Pulmonary artery endothelial cell (primary cell): ENCODE data around the gene LRP2. TPM values are rescaled to one million over a fixed set of nuclear protein-coding genes. Genes with fewer than 3 reads are reported as not detected.

Experiments
- DNase-seq: peaks from one replicate; pipeline ENCODE4 v3.0.0-alpha.2; 2011; ENCODE audit warnings: low read depth, low spot score
- total RNA-seq: library from RNA; depleted of rRNA; stranded (reverse); fragments of >200 nt; gene quantifications from 2 replicates; pipeline ENCODE4 v1.2.3, GENCODE V29; 2014

The LRP2 gene
- total RNA-seq, 1 donor from 2014 or later, result under 0.01 TPM

DNA sequence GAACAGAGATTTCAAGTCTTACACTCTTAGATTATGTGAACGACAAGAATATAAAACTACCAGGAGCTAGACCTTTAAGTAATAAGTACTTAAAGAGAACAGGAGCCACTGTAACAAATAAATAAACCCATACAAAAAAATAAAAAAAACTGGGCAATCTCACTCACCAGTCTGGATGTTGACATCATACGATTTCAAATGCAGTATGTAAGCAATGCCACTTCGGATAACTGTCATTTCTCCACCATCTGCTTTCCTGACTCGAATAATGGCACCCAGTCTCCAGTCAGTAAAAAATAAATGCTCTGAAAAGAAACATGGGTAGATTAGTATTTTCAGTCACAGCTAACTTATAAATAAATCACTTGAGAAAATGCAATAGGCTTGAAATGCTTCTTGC lies 115.1 kb downstream of the LRP2 start:
- DNase-seq, result no peak

DNA sequence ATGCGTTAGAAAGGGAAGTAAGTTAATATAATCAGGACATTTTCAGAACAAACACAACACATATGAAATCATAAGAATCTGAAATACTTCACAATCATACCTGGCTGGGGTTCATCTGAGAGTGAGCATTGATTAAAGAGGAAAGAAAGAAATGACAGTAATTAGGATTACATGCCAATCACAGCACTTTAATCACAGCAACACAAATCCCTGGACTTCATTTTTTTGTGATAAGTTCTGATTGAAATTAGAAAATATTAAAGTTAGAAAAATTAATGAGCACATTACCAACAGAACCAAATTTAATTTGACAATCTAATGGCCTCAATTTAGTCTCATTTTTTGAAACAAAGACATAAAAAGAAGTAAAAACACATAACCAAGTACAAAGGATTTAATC lies 121.9 kb downstream of the LRP2 start:
- no peak for DNase-seq

DNA sequence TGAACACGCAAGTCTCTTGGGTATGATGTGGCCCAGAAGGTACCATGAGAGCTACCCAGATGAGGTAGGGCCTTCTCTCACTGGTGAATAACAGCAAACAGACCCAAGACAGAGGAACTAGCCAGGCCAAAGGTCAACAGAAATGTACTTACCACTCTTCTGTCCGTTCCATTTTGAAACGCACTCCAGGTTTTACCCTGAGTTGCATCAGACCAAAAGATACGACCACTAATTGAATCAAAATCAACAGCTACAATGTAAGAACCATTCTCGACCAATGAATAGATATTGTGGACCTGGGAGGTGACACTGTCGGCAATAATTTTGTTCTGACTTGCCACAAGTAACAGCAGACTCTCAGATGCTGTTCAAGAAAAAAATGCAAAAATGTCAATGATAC lies 124.4 kb downstream of the LRP2 start:
- no peak for DNase-seq

DNA sequence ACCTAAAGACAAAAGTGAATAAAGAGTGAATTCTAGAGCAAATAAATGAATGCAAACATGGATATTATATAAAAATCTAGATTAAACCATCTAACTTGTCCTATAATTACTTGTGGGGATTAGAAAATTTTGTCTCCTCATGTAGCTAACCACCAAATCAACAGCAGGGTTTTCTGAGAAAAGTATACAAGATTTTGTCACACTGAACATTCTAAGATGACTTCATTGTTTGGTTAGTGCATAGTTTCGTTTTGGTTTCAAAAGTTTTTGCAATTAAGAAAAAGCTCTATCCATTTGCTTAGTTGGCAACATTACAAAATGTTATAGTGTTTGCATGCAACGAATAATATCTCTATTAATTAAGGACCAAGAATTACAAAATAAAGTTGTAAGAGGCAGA lies 125.0 kb downstream of the LRP2 start:
- DNase-seq, result no peak

DNA sequence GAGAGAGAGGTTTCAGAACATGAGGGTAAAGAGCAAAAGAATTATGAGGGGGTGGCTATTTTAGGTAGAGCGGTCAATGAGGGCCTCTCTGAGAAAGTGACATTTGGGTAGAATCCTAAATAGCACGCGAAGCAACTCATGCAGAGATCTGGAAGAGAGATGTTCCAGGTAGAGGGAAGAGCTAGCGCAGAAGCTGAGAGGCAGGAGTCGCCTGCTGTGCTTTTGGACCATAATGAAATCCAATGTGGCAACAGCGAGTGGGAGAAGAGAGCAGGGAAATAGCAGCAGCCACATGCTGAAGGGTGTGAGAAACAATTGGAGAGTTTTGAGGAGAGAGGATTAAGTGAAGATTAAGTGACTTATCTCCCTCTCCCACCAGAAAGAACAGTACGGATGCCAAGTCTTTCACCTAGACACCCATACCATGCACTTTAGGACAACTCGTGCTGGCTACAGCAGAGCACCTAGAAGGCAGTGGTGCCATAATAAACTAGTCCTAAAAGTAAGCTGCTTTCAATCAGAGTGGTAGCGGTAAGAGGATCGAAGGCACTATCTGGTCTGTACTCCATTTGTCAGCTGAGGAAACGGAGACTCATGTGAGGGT lies 129.7 kb downstream of the LRP2 start:
- no peak for DNase-seq

DNA sequence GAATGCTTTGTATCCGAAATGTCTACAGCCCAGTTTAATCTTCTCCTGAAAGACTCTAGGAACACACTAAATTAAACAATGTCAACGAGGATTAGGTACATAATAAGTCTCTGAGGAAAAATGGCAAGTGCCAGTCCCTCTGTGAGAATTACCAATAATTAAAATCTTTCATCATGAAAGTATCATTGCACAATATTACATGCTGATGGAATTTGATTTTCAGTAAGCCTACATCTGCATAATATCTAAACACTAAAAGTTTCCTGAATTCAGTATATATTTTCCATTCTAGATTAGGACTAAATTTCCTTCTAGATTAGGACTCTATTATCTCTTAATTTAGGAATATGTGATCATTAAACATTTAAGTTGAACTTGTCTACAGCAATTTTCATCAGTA lies 132.1 kb downstream of the LRP2 start:
- no peak for DNase-seq

DNA sequence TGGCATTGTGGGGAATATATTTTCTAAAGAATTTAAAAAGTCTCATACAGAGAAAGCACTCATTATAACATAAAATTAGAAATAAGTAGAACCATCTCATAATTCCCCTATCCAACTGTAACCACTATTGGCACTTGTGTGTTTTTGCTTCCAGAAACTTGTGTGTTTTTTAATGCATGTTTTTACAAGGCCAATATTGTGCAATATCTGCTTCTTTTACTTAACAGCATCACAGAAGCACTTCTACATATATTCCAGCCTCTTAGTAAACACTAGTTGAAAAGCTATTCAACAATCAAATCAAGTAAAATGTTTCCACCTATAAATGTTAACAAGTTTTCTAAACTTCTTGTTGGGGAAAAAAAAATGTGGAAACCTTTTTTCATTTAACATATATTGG lies 132.7 kb downstream of the LRP2 start:
- DNase-seq, result no peak

DNA sequence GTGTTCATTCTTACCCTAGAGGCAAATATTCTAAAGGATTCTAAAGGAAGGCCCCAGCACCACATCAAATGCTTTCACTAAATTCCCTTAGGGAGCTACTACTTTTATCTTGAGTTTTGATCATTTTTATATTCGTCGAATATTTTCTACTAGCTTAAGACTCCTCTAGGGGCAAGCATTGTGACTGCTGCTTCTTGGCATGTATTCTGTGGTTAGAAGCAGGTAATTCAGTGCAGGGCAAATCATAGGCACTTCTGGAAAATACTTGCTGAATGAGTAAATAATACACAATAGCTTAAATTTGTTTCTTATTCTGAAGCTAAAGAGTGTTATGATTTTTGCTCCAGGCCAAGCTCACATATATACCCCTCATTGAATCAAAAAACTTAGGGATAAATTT lies 136.4 kb downstream of the LRP2 start:
- no peak for DNase-seq

DNA sequence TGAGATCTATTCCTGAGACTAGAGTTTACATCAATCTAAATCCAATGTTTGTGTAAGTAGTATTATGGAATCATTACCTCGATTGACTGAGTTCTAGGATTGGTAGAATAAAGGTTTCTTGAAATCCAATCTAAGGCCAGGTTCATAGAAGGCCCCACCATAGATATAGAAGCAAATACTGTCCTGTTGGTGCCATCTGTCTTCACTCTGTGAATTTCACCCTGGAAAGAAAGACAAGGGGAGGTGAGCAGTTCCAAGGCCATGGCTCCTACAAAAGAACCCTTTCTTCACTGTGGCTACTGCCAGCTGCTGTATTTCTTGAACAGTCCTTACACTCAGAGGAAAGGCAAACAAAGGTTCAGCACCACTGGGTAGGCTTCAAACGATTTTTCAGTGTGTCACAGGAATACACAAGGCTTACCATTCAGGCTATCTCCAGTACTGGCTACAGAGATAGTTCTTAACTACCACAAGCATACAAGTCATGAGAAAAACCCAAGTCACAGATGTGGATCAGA lies 137.0 kb downstream of the LRP2 start:
- DNase-seq, result no peak

DNA sequence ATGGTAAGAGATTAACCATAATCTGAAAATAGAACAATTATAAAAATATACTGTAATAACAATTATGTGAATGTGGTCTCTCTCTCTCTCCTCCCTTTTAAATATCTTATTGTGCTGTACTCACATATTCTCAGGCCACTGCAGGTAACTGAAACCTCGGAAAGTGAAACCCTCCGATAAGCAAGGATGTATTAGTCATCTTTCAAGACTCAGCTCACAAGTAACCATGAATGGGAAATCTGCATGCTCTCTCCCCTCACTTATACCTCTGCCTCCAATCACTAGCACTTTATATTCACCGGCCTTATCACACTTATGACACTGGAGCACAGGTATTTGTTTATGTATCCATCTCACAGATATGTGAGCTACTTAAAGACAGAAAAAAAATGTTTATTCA lies 139.7 kb downstream of the LRP2 start:
- DNase-seq, result no peak

DNA sequence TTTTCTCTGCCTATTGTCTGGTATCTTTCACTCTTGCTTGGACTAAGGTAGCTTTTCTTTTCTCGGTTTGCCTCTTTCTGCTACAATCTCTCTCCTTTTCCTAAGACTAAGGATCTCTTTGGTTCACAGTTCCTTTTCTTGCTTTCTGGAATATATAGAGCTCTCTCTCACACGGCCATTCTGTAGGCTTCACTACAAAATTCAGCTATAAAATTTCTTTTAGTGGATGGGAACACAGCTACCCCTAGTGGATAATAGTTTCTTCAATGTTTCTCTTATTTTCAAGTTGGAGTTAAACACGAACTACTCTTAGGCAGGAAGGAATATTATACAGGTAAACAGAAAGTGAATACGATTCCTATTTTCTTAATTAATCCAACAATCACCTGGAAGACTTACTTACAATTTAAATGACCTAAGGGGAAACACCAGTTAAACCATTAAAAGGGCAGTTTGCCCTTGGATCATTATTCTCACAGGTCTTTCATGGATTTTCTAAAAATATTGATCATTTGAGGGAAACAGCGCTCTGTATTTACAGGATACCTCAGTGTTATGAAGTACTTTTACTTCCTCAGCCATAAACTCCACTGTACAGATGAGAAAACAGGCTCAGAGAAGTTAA lies 140.5 kb downstream of the LRP2 start:
- no peak for DNase-seq

DNA sequence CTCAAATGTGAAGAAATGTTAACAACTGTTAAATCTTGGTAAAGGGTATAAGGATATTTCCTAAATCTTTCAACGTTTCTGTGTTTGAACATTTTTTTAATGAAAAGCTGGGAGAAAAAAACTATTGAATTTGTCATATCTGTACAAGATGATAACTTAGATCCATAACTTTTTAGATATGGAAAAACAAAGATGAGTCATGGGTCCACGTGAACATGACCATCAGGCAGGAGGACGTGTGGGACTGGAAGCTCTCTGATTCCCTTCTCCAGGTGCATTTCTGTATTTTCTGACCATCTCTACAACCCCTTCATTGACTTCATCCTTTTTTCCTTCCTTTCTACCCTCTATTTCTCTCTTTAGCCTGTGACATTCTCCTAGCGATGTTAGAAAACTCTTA lies 151.4 kb downstream of the LRP2 start:
- DNase-seq, result no peak

DNA sequence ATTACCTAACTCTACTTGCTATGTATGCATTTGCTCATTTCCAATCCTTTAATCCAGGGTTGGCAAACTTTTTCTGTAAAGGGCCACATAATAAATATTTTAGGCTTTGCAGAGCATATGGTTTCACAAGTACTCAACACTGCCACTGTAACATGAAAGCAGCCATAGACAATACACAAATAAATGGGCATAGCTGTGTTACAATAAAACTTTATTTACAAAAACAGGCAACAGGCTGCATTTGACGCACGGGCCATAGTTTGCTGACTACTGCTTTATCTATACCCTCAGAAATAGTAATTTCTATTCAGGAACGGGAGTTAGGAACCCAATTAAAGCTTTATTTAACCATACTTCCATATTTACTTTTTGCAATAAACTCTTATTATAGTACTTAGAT lies 154.3 kb downstream of the LRP2 start:
- no peak for DNase-seq

DNA sequence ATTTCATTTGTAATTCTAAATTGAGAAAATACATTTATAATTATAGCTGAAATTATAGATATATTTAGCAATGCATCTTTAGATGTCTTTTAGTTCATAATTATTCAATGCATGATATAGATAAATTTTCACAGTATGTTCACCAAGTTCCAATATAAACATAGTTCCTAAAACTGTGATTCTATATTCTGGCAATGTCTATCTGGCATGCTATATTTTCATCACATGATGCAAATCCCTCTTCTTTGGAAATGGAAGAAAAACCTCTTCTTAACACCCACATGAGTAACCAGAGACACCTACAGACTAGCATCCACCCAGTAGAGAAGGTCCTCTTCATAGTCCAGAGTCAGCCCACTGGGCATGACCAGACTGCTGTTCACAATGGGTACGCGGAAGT lies 157.2 kb downstream of the LRP2 start:
- no peak for DNase-seq

DNA sequence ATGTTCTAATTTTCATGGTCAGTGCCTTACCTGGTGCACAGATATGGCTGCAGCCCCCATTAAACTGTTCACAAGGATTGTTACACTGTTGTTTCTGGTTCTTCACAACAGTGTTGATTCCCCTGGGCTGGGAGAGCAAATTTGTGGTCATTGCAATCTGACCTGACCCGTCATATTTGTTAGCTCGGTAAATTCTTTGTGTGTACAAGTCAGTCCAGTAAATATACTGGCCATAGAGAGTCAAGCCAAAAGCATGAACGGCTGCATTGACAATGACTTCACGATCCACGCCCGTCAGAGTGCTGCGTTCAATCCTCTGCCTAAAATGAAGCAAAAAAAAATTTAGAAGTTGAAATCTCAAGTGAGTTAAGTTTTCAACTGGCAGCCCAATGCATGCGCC lies 158.4 kb downstream of the LRP2 start:
- no peak for DNase-seq

DNA sequence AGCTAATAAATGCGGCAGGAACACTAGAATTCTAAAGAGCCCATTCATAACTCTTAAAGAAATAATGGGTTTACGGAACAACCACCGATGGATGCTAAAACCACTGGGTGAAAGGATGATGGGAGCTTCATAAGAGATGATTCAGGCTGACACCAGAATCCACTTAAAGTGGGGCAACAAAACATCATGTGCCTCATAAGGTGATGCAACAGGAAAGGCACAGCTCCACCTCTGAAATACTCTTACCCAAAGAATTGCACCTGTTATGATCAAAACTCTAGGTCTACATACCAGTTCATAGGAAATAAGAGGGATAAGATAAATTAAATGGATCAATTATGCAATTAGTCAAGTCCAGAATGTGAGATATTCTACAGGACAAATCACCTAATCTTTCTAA lies 161.6 kb downstream of the LRP2 start:
- no peak for DNase-seq

DNA sequence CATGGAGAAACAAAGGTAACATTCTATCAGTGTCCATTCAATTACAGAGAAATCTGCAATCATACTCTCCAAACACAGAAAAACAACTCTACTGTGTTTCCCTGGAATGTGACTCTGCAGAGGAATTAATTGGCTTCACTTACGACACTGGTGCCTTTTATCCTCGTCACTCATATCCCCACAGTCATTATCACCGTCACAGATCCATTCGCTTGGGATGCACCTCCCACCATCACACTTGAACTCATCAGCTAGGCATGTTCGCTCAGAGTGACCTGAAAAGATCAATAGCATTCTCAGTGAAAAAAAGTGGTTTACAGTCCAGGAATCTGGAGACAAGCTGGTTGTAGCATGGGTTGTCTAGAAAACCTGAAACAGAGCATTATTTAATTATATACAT lies 168.7 kb downstream of the LRP2 start:
- no peak for DNase-seq

DNA sequence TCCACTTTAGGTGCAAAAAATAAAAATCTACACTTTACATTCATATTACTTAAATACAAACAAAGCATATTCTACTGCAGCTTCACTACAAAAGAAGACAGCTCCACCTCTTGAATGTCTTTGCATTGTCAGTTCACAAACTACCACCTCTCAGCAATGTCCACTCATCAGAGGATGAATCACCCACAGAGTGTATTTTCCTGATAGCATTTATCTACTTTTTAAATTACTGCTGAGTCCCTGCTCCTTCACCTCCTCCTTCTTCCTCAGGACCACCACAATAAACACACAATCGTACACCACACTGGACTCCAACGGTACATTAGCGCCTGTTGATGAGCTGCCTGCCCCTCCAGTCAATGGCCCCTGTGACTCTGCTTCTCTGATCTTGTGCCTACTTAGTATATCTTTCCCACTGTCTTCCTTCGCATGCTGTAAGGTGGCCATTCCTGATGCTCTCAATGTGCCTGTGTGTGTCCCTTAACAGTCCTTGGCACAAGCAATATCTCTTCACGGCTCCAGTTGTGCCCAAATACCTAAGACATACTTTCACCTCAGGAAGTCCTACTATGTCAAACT lies 172.0 kb downstream of the LRP2 start:
- no peak for DNase-seq

DNA sequence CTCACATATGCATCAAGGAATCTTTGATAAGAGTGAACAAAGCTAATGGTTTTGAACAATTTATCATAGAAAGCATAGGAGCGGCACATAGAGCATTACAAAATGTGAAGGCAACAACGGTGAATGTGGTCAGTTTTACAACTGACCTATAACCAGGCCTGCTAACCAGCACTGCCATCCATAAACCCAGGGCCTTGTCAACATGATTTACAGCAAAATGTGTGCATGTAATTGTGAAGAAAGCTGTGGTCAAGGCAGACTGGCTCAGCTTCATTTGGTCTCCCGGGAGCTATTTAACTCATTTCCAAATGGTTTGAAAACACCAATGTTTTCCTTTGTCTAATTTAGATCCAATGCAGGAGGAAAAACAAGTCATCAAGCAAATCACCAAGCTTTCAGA lies 173.2 kb downstream of the LRP2 start:
- no peak for DNase-seq

DNA sequence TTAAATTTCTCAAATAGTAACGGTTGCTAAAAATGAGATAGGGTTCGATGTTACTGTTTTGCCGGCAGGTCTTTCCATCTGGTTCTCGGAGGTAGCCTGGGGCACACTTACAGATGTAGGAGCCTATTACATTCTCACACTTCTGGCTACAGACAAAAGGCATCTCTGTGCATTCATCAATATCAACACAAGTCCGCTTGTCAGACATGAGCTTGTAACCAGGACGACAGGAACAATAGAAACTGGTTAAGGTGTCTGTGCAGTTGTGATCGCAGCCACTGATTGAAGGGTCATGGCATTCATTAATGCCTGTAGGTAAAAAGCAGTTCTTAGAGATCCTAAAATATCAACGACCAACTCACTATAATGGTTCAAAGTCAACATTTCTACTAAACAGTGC lies 176.6 kb downstream of the LRP2 start:
- no peak for DNase-seq

DNA sequence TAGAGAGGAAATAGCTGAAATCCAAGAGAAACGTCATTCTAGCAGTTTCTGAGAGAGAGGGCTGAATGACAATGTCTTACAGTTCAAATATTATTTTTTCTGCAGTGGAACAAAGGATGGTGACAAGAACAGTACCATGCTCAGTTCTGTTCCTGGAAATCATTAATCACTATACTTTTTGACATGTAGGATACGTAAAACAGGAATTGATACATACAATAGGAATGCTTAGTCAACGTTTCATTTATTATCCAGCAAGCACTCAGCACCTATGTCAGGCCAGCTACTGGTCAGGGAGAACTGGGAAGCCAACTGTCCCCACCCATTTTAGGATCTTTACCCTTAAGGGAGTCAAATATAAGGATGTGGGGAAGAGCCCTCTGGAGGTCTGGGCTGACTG lies 178.3 kb downstream of the LRP2 start:
- peak; percentile 60 for DNase-seq

DNA sequence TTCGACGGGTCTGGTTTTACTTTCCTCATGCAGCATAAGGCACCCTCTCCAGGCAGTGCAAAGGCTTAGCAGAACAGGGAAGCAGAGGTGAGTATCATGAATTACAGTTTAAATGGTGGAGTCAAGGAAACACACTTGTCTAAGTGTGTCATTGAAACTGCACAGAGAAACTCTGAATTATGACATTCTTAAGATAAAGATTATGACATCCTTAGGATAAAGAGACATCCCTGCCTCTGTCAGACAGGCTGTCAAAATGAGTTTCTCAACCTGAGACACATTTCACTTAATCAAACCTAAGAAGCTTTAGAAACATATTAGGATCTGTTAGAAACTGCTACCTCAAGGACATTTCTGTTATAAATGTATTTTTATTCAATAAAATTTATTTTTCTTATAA lies 179.8 kb downstream of the LRP2 start:
- no peak for DNase-seq

DNA sequence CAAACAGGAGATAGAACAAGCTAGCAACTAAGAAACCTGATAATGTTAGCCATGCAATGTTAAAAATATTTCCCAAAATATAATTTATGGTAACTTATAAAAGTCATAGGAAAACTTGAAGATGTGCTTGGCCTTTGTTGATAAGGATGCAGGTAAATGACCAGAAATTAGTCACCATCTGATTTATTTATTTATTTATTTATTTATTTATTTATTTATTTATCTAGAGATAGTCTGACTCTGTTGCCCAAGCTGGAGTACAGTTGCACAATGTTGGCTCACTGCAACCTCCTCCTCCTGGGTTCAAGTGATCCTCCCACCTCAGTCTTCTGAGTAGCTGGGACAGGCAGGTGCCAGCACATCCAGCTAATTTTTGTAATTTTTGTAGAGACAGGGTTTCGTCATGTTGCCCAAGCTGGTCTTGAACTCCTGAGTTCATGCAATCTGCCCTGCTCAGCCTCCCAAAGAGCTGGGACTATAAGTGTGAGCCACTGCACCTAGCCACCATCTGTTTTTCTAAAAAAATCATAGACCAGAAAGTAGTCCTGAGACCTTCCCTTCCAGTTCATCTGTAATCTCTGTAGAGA lies 183.4 kb downstream of the LRP2 start:
- DNase-seq, result no peak
